Esophagus squamous epithelium (tissue), 5 donors: Measurements from ENCODE around the gene PKM. TPM values are rescaled to one million over a fixed set of nuclear protein-coding genes. Genes with fewer than 3 reads are reported as not detected.
A peak's percentile ranks its signal among the peaks of the same experiment; 100 is the strongest.

Experiments
- DNase-seq: peaks from one replicate; lab custom pipeline; 2025; lab: John Stamatoyannopoulos, UW
- H3K27ac ChIP-seq, 4 donors: fragments of 200-600 bp; sonication (generic); one replicate each; pipeline ENCODE4 v1.5.1; 2016 to 2019; ENCODE audit warnings: mild to moderate bottlenecking in 1 of 4
- H3K27me3 ChIP-seq, 4 donors: fragments of 200-600 bp; sonication (generic); 1 replicate in 3 of 4; 2 replicates in 1 of 4; pipeline versions ENCODE4 v1.5.1 to v1.6.0; 2017 to 2021; ENCODE audit warnings: antibody characterized with exemption in 1 of 4
- H3K36me3 ChIP-seq, 3 donors: fragments of 200-600 bp; sonication (generic); one replicate each; pipeline ENCODE4 v1.5.1; 2016 to 2019
- H3K4me1 ChIP-seq, 3 donors: fragments of 200-600 bp; sonication (generic); one replicate each; pipeline ENCODE4 v1.5.1; 2017 to 2019
- H3K4me3 ChIP-seq, 4 donors: fragments of 200-600 bp; sonication (generic); 1 replicate in 3 of 4; 2 replicates in 1 of 4; pipeline ENCODE4 v1.5.1; 2016 to 2019; ENCODE audit warnings: mild to moderate bottlenecking in 2 of 4, moderate library complexity in 1 of 4
- H3K9me3 ChIP-seq, 3 donors: fragments of 200-600 bp; sonication (generic); one replicate each; pipeline ENCODE4 v1.5.1; 2016 to 2019
- CTCF ChIP-seq, 6 experiments: fragments of 450-650 bp in 4 of 6; fragments of 200-600 bp in 2 of 6; sonication (generic) in 2 of 6; IDR thresholded peaks; one replicate each; pipeline ENCODE4 v1.5.1; 2016 to 2019; ENCODE audit warnings: antibody characterized with exemption in 6 of 6, mild to moderate bottlenecking in 4 of 6, moderate library complexity in 4 of 6
- POLR2A ChIP-seq, 4 donors: fragments of 450-650 bp; IDR thresholded peaks; one replicate each; pipeline ENCODE4 v1.6.1; 2017; ENCODE audit warnings: antibody characterized with exemption in 4 of 4, mild to moderate bottlenecking in 4 of 4, moderate library complexity in 3 of 4
- WGBS, 2 donors: methylation state at CpG; one replicate each; pipeline ENCODE4 v1.1.5; 2018; 5-methylcytosine and 5-hydroxymethylcytosine counted together
- intact Hi-C: fragments of 100-400 bp; cut with DNase I; formaldehyde crosslinking; loops from one replicate; pipeline ENCODE4 v1.15.0; 2022
- total RNA-seq, 4 donors: library from RNA; depleted of rRNA; stranded (reverse); fragments of >200 nt; gene quantifications; one replicate each; pipeline ENCODE4 v1.1.0, GENCODE V29; 2016
- donor health status: DM: yes; HTN: yes; CAD: no.

PKM gene
- total RNA-seq, 4 donors from 2014 or later: 504 to 1,134 (median 964) TPM

GRCh38 chr15:72198356-72199204, 32.4 kb downstream of the PKM start:
- WGBS, 2 donors: 61 to 72% methylated on average over 5 to 6 of the region's 11 CpGs
- H3K4me3 ChIP-seq: peak overlapping the region in 1 of 4 donors; percentile 82
- intact Hi-C loops: loop anchor here (5.0 kb wide), 1 partner anchor 74 kb away; the partner anchor contains the start of gene PARP6
- peaks cover 0 to 13% (median 0%) of the 10 kb centered on the region in 4 donors for H3K27me3 ChIP-seq
- no peak for DNase-seq
- peak overlapping the region in 1 of 4 donors; percentile 78 for H3K27ac ChIP-seq
- no peaks in the 10 kb centered on the region for H3K9me3 ChIP-seq
- H3K36me3 ChIP-seq: peaks cover 29 to 53% (median 48%) of the 10 kb centered on the region in 3 donors
- peaks cover 17 to 83% (median 37%) of the 10 kb centered on the region in 3 donors for H3K4me1 ChIP-seq
- no peak for TF ChIP-seq POLR2A (IDR thresholded peaks at IDR 0.05)
- no peak for TF ChIP-seq CTCF (IDR thresholded peaks at IDR 0.05)

- 5 to 33% methylated on average over 4 to 8 of the region's 83 CpGs for WGBS, 2 donors
- Histone ChIP-seq H3K4me3 (peak within 1 kb of the TSS; percentile 52 to 82 (median 56)), H3K36me3 (peaks cover 25 to 44% (median 43%) of the 10 kb centered on the region in 3 donors), H3K9me3 (no peaks in the 10 kb centered on the region), H3K27me3 (peaks cover 0 to 13% (median 0%) of the 10 kb centered on the region in 4 donors), H3K27ac (peak within 1 kb of the TSS; percentile 60 to 78 (median 76)), H3K4me1 (peaks cover 8 to 74% (median 30%) of the 10 kb centered on the region in 3 donors)
- intact Hi-C loops: loop anchor here (5.0 kb wide), 1 partner anchor 75 kb away; the partner anchor contains the start of gene PARP6
- TF ChIP-seq POLR2A (IDR thresholded peaks at IDR 0.05) (no peak), CTCF (IDR thresholded peaks at IDR 0.05) (no peak)
- no peak for DNase-seq
These were observed 33.3 kb downstream of the PKM start, which contains the start of gene GRAMD2A for GRCh38 chr15:72197460-72198355. Gene GRAMD2A (minus strand): TSS chr15:72197787.

GRCh38 chr15:72197041-72197459, 33.9 kb downstream of the PKM start:
- 11% methylated on average over 15 of the region's 35 CpGs; no CpG with 5 or more reads in 1 of the 2 donors for WGBS, 2 donors
- Histone ChIP-seq H3K27ac (peak overlapping the region; percentile 60 to 78 (median 76)), H3K4me3 (peak overlapping the region; percentile 52 to 82 (median 56)), H3K9me3 (no peaks in the 10 kb centered on the region), H3K4me1 (peaks cover 4 to 67% (median 26%) of the 10 kb centered on the region in 3 donors), H3K27me3 (peaks cover 0 to 13% (median 0%) of the 10 kb centered on the region in 4 donors), H3K36me3 (peaks cover 19 to 38% (median 36%) of the 10 kb centered on the region in 3 donors)
- intact Hi-C loops: loop anchor here (5.0 kb wide), 1 partner anchor 75 kb away; the partner anchor contains the start of gene PARP6
- TF ChIP-seq CTCF (IDR thresholded peaks at IDR 0.05): no peak
- TF ChIP-seq POLR2A (IDR thresholded peaks at IDR 0.05): no peak
- no peak for DNase-seq

- intact Hi-C loops: loop anchor here (5.0 kb wide), 1 partner anchor 76 kb away; the partner anchor contains the start of gene PARP6
- Histone ChIP-seq H3K27me3 (peaks cover 0 to 13% (median 0%) of the 10 kb centered on the region in 4 donors), H3K4me1 (peaks cover 4 to 62% (median 26%) of the 10 kb centered on the region in 3 donors), H3K9me3 (no peaks in the 10 kb centered on the region), H3K4me3 (peak overlapping the region; percentile 52 to 82 (median 56)), H3K27ac (peak overlapping the region; percentile 60 to 78 (median 76)), H3K36me3 (peaks cover 16 to 33% (median 31%) of the 10 kb centered on the region in 3 donors)
- TF ChIP-seq POLR2A (IDR thresholded peaks at IDR 0.05) (no peak), CTCF (IDR thresholded peaks at IDR 0.05) (no peak)
- 29 to 37% methylated on average over 7 to 13 of the region's 13 CpGs for WGBS, 2 donors
- DNase-seq: no peak
These were observed 34.5 kb downstream of the PKM start for GRCh38 chr15:72196409-72197040.
